Measurements from ENCODE around the gene RAB1B. TPM values are rescaled to one million over a fixed set of nuclear protein-coding genes. Genes with fewer than 3 reads are reported as not detected.

Gene RAB1B
- total RNA-seq, 1 donor from 2014 or later: 77.8 TPM

GRCh38 chr11:66285250-66285947 lies 17.0 kb downstream of the RAB1B start:
- no peak for DNase-seq

GRCh38 chr11:66286699-66287098 lies 18.3 kb downstream of the RAB1B start:
- DNase-seq: no peak

GRCh38 chr11:66287211-66287888 lies 18.9 kb downstream of the RAB1B start:
- DNase-seq: no peak

- no peak for DNase-seq
Measured at GRCh38 chr11:66287889-66288670, 19.6 kb downstream of the RAB1B start.

- peak; percentile 100 for DNase-seq
Measured at GRCh38 chr11:66288671-66289547, 20.5 kb downstream of the RAB1B start, which contains the start of gene YIF1A. Gene YIF1A (minus strand): TSS chr11:66289143. CDS start chr11:66288985, 158 bp downstream.

GRCh38 chr11:66289548-66290329 lies 21.3 kb downstream of the RAB1B start:
- peak; percentile 79 for DNase-seq

GRCh38 chr11:66290330-66290621 lies 21.8 kb downstream of the RAB1B start:
- no peak for DNase-seq

- no peak for DNase-seq
Measured at GRCh38 chr11:66291303-66291705, 22.9 kb downstream of the RAB1B start.

GRCh38 chr11:66291706-66292542 lies 23.5 kb downstream of the RAB1B start, which contains the start of gene TMEM151A:
Gene TMEM151A (plus strand): TSS chr11:66291894. CDS start chr11:66292014, 120 bp downstream.
- DNase-seq: no peak

GRCh38 chr11:66292543-66293332 lies 24.3 kb downstream of the RAB1B start:
- DNase-seq: no peak

- DNase-seq: no peak
Measured at GRCh38 chr11:66293352-66293751, 24.9 kb downstream of the RAB1B start.

- DNase-seq: no peak
Measured at GRCh38 chr11:66293777-66294625, 25.6 kb downstream of the RAB1B start.

- DNase-seq: no peak
Measured at GRCh38 chr11:66294626-66295620, 26.5 kb downstream of the RAB1B start.

GRCh38 chr11:66297610-66298009 lies 29.2 kb downstream of the RAB1B start:
- no peak for DNase-seq

- no peak for DNase-seq
Measured at GRCh38 chr11:66299186-66299585, 30.7 kb downstream of the RAB1B start.

GRCh38 chr11:66302656-66303055 lies 34.2 kb downstream of the RAB1B start:
- DNase-seq: no peak

GRCh38 chr11:66309475-66309874 lies 41.0 kb downstream of the RAB1B start:
- no peak for DNase-seq

- DNase-seq: no peak
Measured at GRCh38 chr11:66310324-66310723, 41.9 kb downstream of the RAB1B start.
